SU-DHL-6 (cell line): ENCODE data around the gene ACER2.

ENCODE experiments used
- H2AFZ ChIP-seq: fragments of 200-600 bp; sonication (generic); 2 replicates; pipeline ENCODE4 v1.6.1; 2014; ENCODE audit warnings: low read depth, mild to moderate bottlenecking, moderate library complexity, mixed read lengths, antibody characterized with exemption, low read length; ENCODE audit not compliant: severe bottlenecking
- H3F3A ChIP-seq: fragments of 200-600 bp; shearing (Covaris generic); 2 replicates; pipeline ENCODE4 v1.6.0; 2016; ENCODE audit warnings: antibody characterized with exemption, mild to moderate bottlenecking; ENCODE audit not compliant: insufficient read depth
- H3K27ac ChIP-seq: fragments of 200-600 bp; sonication (generic); 2 replicates; pipeline ENCODE4 v1.5.1; 2016; ENCODE audit warnings: low read depth, mild to moderate bottlenecking, low read length, moderate library complexity, mixed read lengths
- H3K27me3 ChIP-seq: fragments of 200-600 bp; sonication (generic), shearing (Covaris generic); 2 replicates; pipeline ENCODE4 v1.6.0; 2014; ENCODE audit warnings: mild to moderate bottlenecking, low read length
- H3K36me3 ChIP-seq: fragments of 200-600 bp; sonication (generic); 2 replicates; pipeline ENCODE4 v1.6.1; 2014; ENCODE audit warnings: mild to moderate bottlenecking, low read length, mixed read lengths
- H3K4me2 ChIP-seq: fragments of 300-600, 200-600 bp; shearing (Covaris generic), sonication (generic); 2 replicates; pipeline ENCODE4 v1.6.0; 2014; ENCODE audit warnings: low read length, low read depth, mild to moderate bottlenecking; ENCODE audit not compliant: poor library complexity, severe bottlenecking
- H3K4me3 ChIP-seq: fragments of 200-600 bp; sonication (generic); 2 replicates; pipeline ENCODE4 v1.5.1; 2014; ENCODE audit warnings: antibody characterized with exemption, low read length, mild to moderate bottlenecking, mixed read lengths; ENCODE audit not compliant: insufficient read depth, poor library complexity, severe bottlenecking
- H3K79me2 ChIP-seq: fragments of 200-600 bp; sonication (generic); 2 replicates; pipeline ENCODE4 v1.6.1; 2014; ENCODE audit warnings: mild to moderate bottlenecking, low read length, moderate library complexity; ENCODE audit not compliant: insufficient read depth
- H3K9ac ChIP-seq: fragments of 200-600 bp; sonication (generic); 2 replicates; pipeline ENCODE4 v1.7.0; 2014; ENCODE audit warnings: mild to moderate bottlenecking, low read length
- H3K9me2 ChIP-seq: fragments of 200-600 bp; sonication (generic); replicated peaks from 2 replicates; pipeline ENCODE4 v1.6.1; 2014; ENCODE audit warnings: low read length; ENCODE audit not compliant: insufficient read depth
- H3K9me3 ChIP-seq: fragments of 200-600 bp; sonication (generic); 2 replicates; pipeline ENCODE4 v1.6.1; 2014; ENCODE audit warnings: low read length, mixed read lengths; ENCODE audit not compliant: insufficient read depth
- H4K20me1 ChIP-seq: fragments of 200-600 bp; sonication (generic); 2 replicates; pipeline ENCODE4 v1.6.1; 2014; ENCODE audit warnings: low read depth, mild to moderate bottlenecking, antibody characterized with exemption, low read length, moderate library complexity, mixed read lengths
- EZH2phosphoT487 ChIP-seq: fragments of 200-600 bp; sonication (generic), shearing (Covaris generic); conservative IDR thresholded peaks from 2 replicates; pipeline ENCODE4 v1.6.1; 2018; ENCODE audit warnings: mild to moderate bottlenecking, antibody characterized with exemption, low read length, moderate library complexity, mixed read lengths
- TF ChIP-seq, protein P1 (sequence below): fragments of 200-600 bp; sonication (generic); IDR thresholded peaks from one replicate; pipeline ENCODE4 v1.5.1; 2017; ENCODE audit warnings: antibody characterized with exemption, mild to moderate bottlenecking, low read length, moderate library complexity; ENCODE audit not compliant: insufficient read depth, poor library complexity, severe bottlenecking

ACER2 gene

DNA sequence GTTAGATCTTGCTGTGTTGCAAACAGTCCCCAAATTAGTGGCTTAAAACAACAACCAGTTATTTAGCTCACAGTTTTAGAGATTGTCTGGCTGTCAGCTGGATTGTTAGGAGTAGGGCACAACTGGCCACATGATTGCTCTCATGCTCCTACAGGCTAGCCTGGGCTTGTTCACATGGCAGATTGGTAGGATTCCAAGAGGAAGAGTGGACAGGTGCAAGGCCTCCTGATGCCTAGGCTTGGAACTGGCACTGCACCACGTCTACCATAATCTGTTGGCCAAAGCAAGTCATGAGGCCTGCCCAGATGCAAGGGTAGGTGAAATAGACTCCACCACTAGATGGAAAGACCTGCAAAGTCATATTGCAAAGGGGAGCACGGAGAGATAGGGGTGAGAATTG, 76.4 kb downstream of the ACER2 start:
- H2AFZ ChIP-seq = no peak overlapping the region
- no peak overlapping the region for H3K27ac ChIP-seq
- no peak overlapping the region for H3K4me2 ChIP-seq
- no peaks in the 10 kb centered on the region for H4K20me1 ChIP-seq
- H3K36me3 ChIP-seq = no peaks in the 10 kb centered on the region
- H3K9me3 ChIP-seq = no peaks in the 10 kb centered on the region
- no peaks in the 10 kb centered on the region for H3K79me2 ChIP-seq
- no peak overlapping the region for H3K9ac ChIP-seq
- no peak for TF ChIP-seq EZH2phosphoT487
- TF ChIP-seq, protein P1, sequence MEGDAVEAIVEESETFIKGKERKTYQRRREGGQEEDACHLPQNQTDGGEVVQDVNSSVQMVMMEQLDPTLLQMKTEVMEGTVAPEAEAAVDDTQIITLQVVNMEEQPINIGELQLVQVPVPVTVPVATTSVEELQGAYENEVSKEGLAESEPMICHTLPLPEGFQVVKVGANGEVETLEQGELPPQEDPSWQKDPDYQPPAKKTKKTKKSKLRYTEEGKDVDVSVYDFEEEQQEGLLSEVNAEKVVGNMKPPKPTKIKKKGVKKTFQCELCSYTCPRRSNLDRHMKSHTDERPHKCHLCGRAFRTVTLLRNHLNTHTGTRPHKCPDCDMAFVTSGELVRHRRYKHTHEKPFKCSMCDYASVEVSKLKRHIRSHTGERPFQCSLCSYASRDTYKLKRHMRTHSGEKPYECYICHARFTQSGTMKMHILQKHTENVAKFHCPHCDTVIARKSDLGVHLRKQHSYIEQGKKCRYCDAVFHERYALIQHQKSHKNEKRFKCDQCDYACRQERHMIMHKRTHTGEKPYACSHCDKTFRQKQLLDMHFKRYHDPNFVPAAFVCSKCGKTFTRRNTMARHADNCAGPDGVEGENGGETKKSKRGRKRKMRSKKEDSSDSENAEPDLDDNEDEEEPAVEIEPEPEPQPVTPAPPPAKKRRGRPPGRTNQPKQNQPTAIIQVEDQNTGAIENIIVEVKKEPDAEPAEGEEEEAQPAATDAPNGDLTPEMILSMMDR = no peak
- H3F3A ChIP-seq = no peaks in the 10 kb centered on the region
- H3K9me2 ChIP-seq = no peaks in the 10 kb centered on the region
- no peak overlapping the region for H3K4me3 ChIP-seq
- no peaks in the 10 kb centered on the region for H3K27me3 ChIP-seq

DNA sequence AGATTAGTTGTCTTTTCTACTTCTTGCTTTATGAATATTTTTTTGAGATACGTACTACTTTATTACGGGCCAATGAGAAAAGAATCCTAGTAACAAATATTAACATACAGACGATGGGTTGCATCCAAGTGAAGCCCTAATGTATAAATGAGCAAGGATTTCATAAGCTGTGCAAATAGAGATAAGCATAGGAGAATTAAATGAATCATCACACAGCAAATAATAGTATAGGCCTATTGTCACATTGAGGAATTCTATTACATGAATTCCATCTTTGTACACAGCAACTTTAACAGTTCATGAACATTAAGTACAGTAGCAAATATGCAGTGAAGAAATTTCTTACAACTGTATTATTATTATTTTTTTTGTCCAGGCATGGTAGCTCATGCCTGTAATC, 78.0 kb downstream of the ACER2 start:
- Histone ChIP-seq H3K27ac (no peak overlapping the region), H3K4me3 (no peak overlapping the region), H3K4me2 (no peak overlapping the region), H4K20me1 (no peaks in the 10 kb centered on the region), H3K36me3 (no peaks in the 10 kb centered on the region), H3K9me2 (no peaks in the 10 kb centered on the region), H3K27me3 (no peaks in the 10 kb centered on the region), H3K79me2 (no peaks in the 10 kb centered on the region), H3F3A (no peaks in the 10 kb centered on the region), H3K9me3 (no peaks in the 10 kb centered on the region), H2AFZ (no peak overlapping the region), H3K9ac (no peak overlapping the region)
- no peak for TF ChIP-seq EZH2phosphoT487
- TF ChIP-seq, protein P1 = no peak

DNA sequence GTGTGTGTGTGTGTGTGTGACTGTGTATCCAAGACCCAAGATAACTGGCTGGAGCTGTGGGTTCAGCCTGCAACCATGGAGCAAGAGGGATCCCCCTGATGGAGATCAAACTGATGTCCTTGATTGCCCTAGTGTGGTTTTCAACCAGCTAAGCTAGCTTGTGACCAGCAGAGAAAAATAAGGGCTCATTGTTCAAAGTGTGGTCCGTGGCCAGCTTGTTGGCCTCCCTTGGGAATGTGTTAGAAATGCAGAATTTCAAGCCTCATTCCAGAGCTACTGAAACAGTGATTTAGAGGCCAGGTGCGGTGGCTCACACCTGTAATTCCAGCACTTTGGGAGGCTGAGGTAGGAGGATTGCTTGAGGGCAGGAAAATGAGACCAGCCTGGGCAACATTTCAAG, 79.9 kb downstream of the ACER2 start:
- H3K9me2 ChIP-seq = no peaks in the 10 kb centered on the region
- no peak overlapping the region for H3K27ac ChIP-seq
- TF ChIP-seq, protein P1 = no peak
- H3K27me3 ChIP-seq = no peaks in the 10 kb centered on the region
- no peaks in the 10 kb centered on the region for H4K20me1 ChIP-seq
- H3K79me2 ChIP-seq = no peaks in the 10 kb centered on the region
- no peaks in the 10 kb centered on the region for H3F3A ChIP-seq
- H2AFZ ChIP-seq = no peak overlapping the region
- no peak overlapping the region for H3K4me2 ChIP-seq
- no peak overlapping the region for H3K9ac ChIP-seq
- H3K4me3 ChIP-seq = no peak overlapping the region
- no peaks in the 10 kb centered on the region for H3K9me3 ChIP-seq
- no peaks in the 10 kb centered on the region for H3K36me3 ChIP-seq

DNA sequence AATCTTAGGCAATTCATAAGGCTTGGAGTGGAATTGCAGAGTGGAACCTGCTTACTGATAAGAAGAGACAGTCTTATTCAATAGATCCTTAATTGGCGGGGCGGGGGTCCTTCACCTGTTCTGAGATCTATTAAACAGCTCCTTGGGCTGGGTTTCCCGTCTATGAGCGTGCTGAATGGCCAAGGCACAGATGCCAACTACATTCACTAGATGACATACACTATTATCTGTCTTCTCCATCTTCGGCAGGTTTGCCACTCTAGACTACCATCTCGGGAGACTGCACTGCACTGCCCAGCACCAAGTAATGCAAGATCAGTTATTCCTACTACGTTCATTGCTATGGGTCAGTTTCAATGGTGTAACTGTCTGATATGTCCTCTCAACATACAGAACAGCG, 81.5 kb downstream of the ACER2 start:
- Histone ChIP-seq H3K27ac (no peak overlapping the region), H3K9me2 (no peaks in the 10 kb centered on the region), H3K4me2 (no peak overlapping the region), H3K79me2 (no peaks in the 10 kb centered on the region), H2AFZ (no peak overlapping the region), H3K9me3 (no peaks in the 10 kb centered on the region), H3K9ac (no peak overlapping the region), H3K27me3 (no peaks in the 10 kb centered on the region), H3K36me3 (no peaks in the 10 kb centered on the region), H3F3A (no peaks in the 10 kb centered on the region), H3K4me3 (no peak overlapping the region), H4K20me1 (no peaks in the 10 kb centered on the region)
- TF ChIP-seq, protein P1 = no peak
- no peak for TF ChIP-seq EZH2phosphoT487
